IMR-90 (cell line): ENCODE data around the gene ARPC5L. TPM values are rescaled to one million over a fixed set of nuclear protein-coding genes. Genes with fewer than 3 reads are reported as not detected.

Experiments
- ATAC-seq: fragments of 200-7000 bp; cut with Tn5 transposase; 2 replicates; pipeline ENCODE4 v1.9.1; 2020; ENCODE audit warnings: low read depth, mild to moderate bottlenecking, moderate library complexity
- BruUV-seq: library from RNA; stranded (reverse); fragments of 400-500 nt; replicated peaks from 2 replicates; lab custom pipeline; 2021; lab: Mats Ljungman, UMichigan
- CTCF ChIA-PET: fragments of 300-600 bp; formaldehyde crosslinking; extraction: SDS; loops from one replicate; lab custom pipeline; 2021; ENCODE audit warnings: antibody characterized with exemption; lab: Yijun Ruan, JAX
- POLR2A ChIA-PET: fragments of 300-600 bp; sonication (Branson Sonifier 250); formaldehyde crosslinking; loops from one replicate; lab custom pipeline; 2022; ENCODE audit warnings: antibody characterized with exemption; ENCODE audit not compliant: unreplicated experiment; lab: Charles Lee
- DNase-seq: peaks from one replicate; pipeline ENCODE4 v3.0.0; 2013
- H2AFZ ChIP-seq: replicated peaks from 2 replicates; pipeline ENCODE3; 2013; ENCODE audit warnings: low read length, mild to moderate bottlenecking; ENCODE audit not compliant: poor library complexity
- H2AK5ac ChIP-seq: 2 replicates; pipeline ENCODE4 v1.6.1; 2013; ENCODE audit warnings: low read depth, low read length, inconsistent platforms
- H2AK9ac ChIP-seq: replicated peaks from 2 replicates; pipeline ENCODE3; 2013; ENCODE audit warnings: mild to moderate bottlenecking, low read depth, low read length, moderate library complexity; ENCODE audit not compliant: poor library complexity
- H2BK120ac ChIP-seq: 2 replicates; pipeline ENCODE4 v1.6.1; 2013; ENCODE audit warnings: low read depth, low read length, inconsistent platforms
- H2BK15ac ChIP-seq: 3 replicates; pipeline ENCODE4 v1.6.1; 2013; ENCODE audit warnings: low read depth, low read length, inconsistent platforms
- H2BK20ac ChIP-seq: 2 replicates; pipeline ENCODE4 v1.6.1; 2013; ENCODE audit warnings: low read depth, mild to moderate bottlenecking, inconsistent platforms, low read length, moderate library complexity
- H2BK5ac ChIP-seq: 2 replicates; pipeline ENCODE4 v1.6.1; 2013; ENCODE audit warnings: mild to moderate bottlenecking, low read depth, low read length, inconsistent platforms; ENCODE audit not compliant: poor library complexity, severe bottlenecking
- H3K14ac ChIP-seq: replicated peaks from 2 replicates; pipeline ENCODE4 v1.6.1; 2013; ENCODE audit warnings: low read depth, low read length, inconsistent platforms
- H3K18ac ChIP-seq: 2 replicates; pipeline ENCODE4 v1.6.1; 2013; ENCODE audit warnings: low read depth, low read length, control low read depth
- H3K23ac ChIP-seq: 2 replicates; pipeline ENCODE4 v1.6.1; 2013; ENCODE audit warnings: low read depth, low read length, inconsistent platforms
- H3K27ac ChIP-seq: 2 replicates; pipeline ENCODE4 v1.5.1; 2013; ENCODE audit warnings: mild to moderate bottlenecking, control low read depth, low read length; ENCODE audit not compliant: insufficient read depth
- H3K27me3 ChIP-seq: 2 replicates; pipeline ENCODE4 v1.6.1; 2013; ENCODE audit warnings: low read length; ENCODE audit not compliant: control insufficient read depth, insufficient read depth
- H3K36me3 ChIP-seq: 2 replicates; pipeline ENCODE4 v1.6.1; 2013; ENCODE audit warnings: low read length, mixed read lengths; ENCODE audit not compliant: control insufficient read depth, insufficient read depth
- H3K4ac ChIP-seq: 2 replicates; pipeline ENCODE4 v1.6.1; 2013; ENCODE audit warnings: low read depth, low read length, inconsistent platforms
- H3K4me1 ChIP-seq: 2 replicates; pipeline ENCODE4 v1.6.1; 2013; ENCODE audit warnings: low read length, mixed read lengths; ENCODE audit not compliant: control insufficient read depth, insufficient read depth
- H3K4me2 ChIP-seq: 2 replicates; pipeline ENCODE4 v1.6.1; 2013; ENCODE audit warnings: low read depth, mild to moderate bottlenecking, control low read depth, low read length, moderate library complexity
- H3K4me3 ChIP-seq: 2 replicates; pipeline ENCODE4 v1.5.1; 2013; ENCODE audit warnings: low read depth, mild to moderate bottlenecking, control low read depth, low read length, moderate library complexity; ENCODE audit not compliant: insufficient read depth
- H3K56ac ChIP-seq: 2 replicates; pipeline ENCODE4 v1.6.1; 2013; ENCODE audit warnings: low read length, inconsistent platforms; ENCODE audit not compliant: insufficient read depth; ENCODE audit errors: extremely low read depth
- H3K79me1 ChIP-seq, 2 experiments: 2 replicates each; pipeline ENCODE4 v1.6.1; 2013; ENCODE audit warnings: low read length in 2 of 2, inconsistent platforms in 1 of 2, low read depth in 1 of 2
- H3K9ac ChIP-seq: 2 replicates; pipeline ENCODE4 v1.6.1; 2013; ENCODE audit warnings: low read depth, low read length, control low read depth
- H3K9me1 ChIP-seq: 2 replicates; pipeline ENCODE4 v1.6.1; 2013; ENCODE audit warnings: low read length, inconsistent platforms; ENCODE audit not compliant: insufficient read depth
- H3K9me3 ChIP-seq: 2 replicates; pipeline ENCODE4 v1.6.1; 2013; ENCODE audit warnings: low read length; ENCODE audit not compliant: control insufficient read depth, insufficient read depth
- H4K20me1 ChIP-seq: 2 replicates; pipeline ENCODE4 v1.6.1; 2013; ENCODE audit warnings: low read length, inconsistent platforms; ENCODE audit not compliant: insufficient read depth
- H4K5ac ChIP-seq: 2 replicates; pipeline ENCODE4 v1.6.1; 2013; ENCODE audit warnings: mild to moderate bottlenecking, low read depth, low read length, control low read depth
- H4K8ac ChIP-seq, 2 experiments: 2 replicates each; pipeline ENCODE4 v1.6.1; 2013; ENCODE audit warnings: low read depth in 2 of 2, low read length in 2 of 2, control low read depth in 1 of 2, inconsistent platforms in 1 of 2
- H4K91ac ChIP-seq: 2 replicates; pipeline ENCODE4 v1.6.1; 2013; ENCODE audit warnings: low read depth, low read length, inconsistent platforms; ENCODE audit not compliant: insufficient read depth
- BHLHE40 ChIP-seq: fragments of 150-350 bp; IDR thresholded peaks from 2 replicates; pipeline ENCODE4 v1.6.1; 2016; ENCODE audit warnings: mild to moderate bottlenecking, low read depth, low read length
- CHD1 ChIP-seq: IDR thresholded peaks from 2 replicates; pipeline ENCODE4 v1.6.1; 2012; ENCODE audit warnings: low read depth, low read length, improper control_type of control experiment
- FOS ChIP-seq: fragments of 150-350 bp; IDR thresholded peaks from 2 replicates; pipeline ENCODE4 v1.6.1; 2016; ENCODE audit warnings: low read depth, low read length
- NFE2L2 ChIP-seq: fragments of 150-350 bp; IDR thresholded peaks from 2 replicates; pipeline ENCODE4 v1.6.1; 2016; ENCODE audit warnings: low read depth, mild to moderate bottlenecking, low read length
- POLR2A ChIP-seq: IDR thresholded peaks from 2 replicates; pipeline ENCODE4 v1.6.1; 2012; ENCODE audit warnings: mild to moderate bottlenecking, low read depth, low read length
- RAD21 ChIP-seq: IDR thresholded peaks from 2 replicates; pipeline ENCODE4 v1.6.1; 2012; ENCODE audit warnings: low read length, improper control_type of control experiment
- RCOR1 ChIP-seq: IDR thresholded peaks from 2 replicates; pipeline ENCODE4 v1.6.1; 2012; ENCODE audit warnings: mild to moderate bottlenecking, low read length, improper control_type of control experiment; ENCODE audit not compliant: insufficient replicate concordance
- RFX5 ChIP-seq: IDR thresholded peaks from 2 replicates; pipeline ENCODE4 v1.8.0; 2012; ENCODE audit warnings: low read depth, mild to moderate bottlenecking, low read length, moderate library complexity
- WGBS, 2 experiments: methylation state at CpG; one replicate each; pipeline versions ENCODE4 v1.1.5 to v1.1.7; 2013; ENCODE audit warnings: missing lambda C conversion rate in 2 of 2; ENCODE audit not compliant: insufficient read length in 1 of 2; ENCODE audit errors: extremely low coverage in 2 of 2; 5-methylcytosine and 5-hydroxymethylcytosine counted together
- dilution Hi-C: fragments of 300-500 bp; cut with HindIII; formaldehyde crosslinking; loops from one replicate; pipeline ENCODE4 v1.14.3; 2018; ENCODE audit warnings: low sequenced_read_pairs; ENCODE audit not compliant: unreplicated experiment
- in situ Hi-C: fragments of 300-500 bp; cut with MboI; formaldehyde crosslinking; loops from 3 replicates; pipeline ENCODE4 v1.14.3; 2019; ENCODE audit warnings: low sequenced_read_pairs, inconsistent platforms, mixed read lengths
- intact Hi-C: fragments of 100-400 bp; cut with micrococcal nuclease; formaldehyde crosslinking; loops from 2 replicates; pipeline ENCODE4 v1.10.0; 2022
- polyA plus RNA-seq, 3 experiments: library from polyadenylated mRNA; depleted of rRNA; stranded (reverse); fragments of >200 nt; gene quantifications; 2 replicates each; pipeline ENCODE4 v1.2.3, GENCODE V29; 2012; ENCODE audit warnings: low replicate concordance in 1 of 3
- total RNA-seq: library from RNA; depleted of rRNA; stranded (reverse); fragments of >200 nt; gene quantifications from 2 replicates; pipeline ENCODE4 v1.2.3, GENCODE V29; 2012

ARPC5L gene
- total and polyA plus RNA-seq, 2 of the 4 experiments (the other 2 are of a cell fraction), result 11.1 to 53.8 TPM

DNA sequence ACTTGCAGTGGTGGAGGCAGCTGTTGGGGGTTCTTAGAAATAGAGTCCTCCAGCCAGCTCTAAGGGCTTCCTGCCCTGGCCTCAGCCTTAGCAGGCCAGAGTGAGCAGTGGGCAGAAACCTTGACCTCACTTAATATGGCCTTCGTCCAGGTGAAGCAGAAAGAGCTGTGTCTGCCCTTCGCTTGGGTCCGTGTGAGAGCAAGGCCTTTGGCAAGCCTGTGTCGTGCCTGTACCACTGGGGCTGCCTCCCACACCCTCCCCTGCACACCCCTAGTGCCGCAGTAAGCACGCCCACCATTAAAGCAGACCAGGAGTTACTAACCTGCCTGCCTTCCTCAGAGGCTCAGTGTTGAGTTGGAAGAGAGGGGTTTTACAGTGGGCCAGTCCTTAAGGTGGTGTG is 13.6 kb downstream of the ARPC5L start:
- Histone ChIP-seq H3K27me3 (no peaks in the 10 kb centered on the region), H3K9me3 (no peaks in the 10 kb centered on the region), H4K91ac (no peak overlapping the region), H2BK15ac (no peak overlapping the region), H2AK5ac (no peak overlapping the region), H2AFZ (no peak overlapping the region), H3K23ac (no peak overlapping the region), H3K27ac (no peak overlapping the region), H4K20me1 (peaks cover 63% of the 10 kb centered on the region), H3K4ac (no peak overlapping the region), H3K36me3 (peaks cover 64% of the 10 kb centered on the region), H3K4me3 (no peak overlapping the region), H3K9me1 (peaks cover 15% of the 10 kb centered on the region; the same call in 1 of the 2 replicates), H3K18ac (no peak overlapping the region), H2BK5ac (no peak overlapping the region), H3K4me1 (peaks cover 20% of the 10 kb centered on the region), H2BK120ac (no peak overlapping the region), H2BK20ac (no peak overlapping the region), H4K5ac (no peak overlapping the region), H3K14ac (no peak overlapping the region), H3K9ac (no peak overlapping the region), H2AK9ac (no peak overlapping the region), H4K8ac (no peak overlapping the region), H3K56ac (no peak overlapping the region), H3K4me2 (no peak overlapping the region), H3K79me1 (peaks cover 24 to 59% of the 10 kb centered on the region in 2 experiments)
- TF ChIP-seq BHLHE40 (no peak), RCOR1 (no peak), RAD21 (no peak), POLR2A (no peak), RFX5 (no peak), CHD1 (no peak), NFE2L2 (no peak), FOS (no peak)
- ChIA-PET CTCF (no interaction called here), POLR2A (no interaction called here)
- intact Hi-C loops (no loop called here), in situ Hi-C loops (no loop called here), dilution Hi-C loops (no loop called here)
- 60% methylated on average over 1 of the region's 6 CpGs; no CpG with 5 or more reads in 1 of the 2 experiments for WGBS, 2 experiments
- DNase-seq, result no peak
- BruUV-seq, result no TSS peak
- ATAC-seq, result no peak
